Lower leg skin (tissue), 4 donors: ENCODE data around the gene HPS5. TPM values are rescaled to one million over a fixed set of nuclear protein-coding genes. Genes with fewer than 3 reads are reported as not detected.

Source experiments
- DNase-seq, 2 donors: peaks; one replicate each; pipeline ENCODE4 v3.0.0-alpha.2; 2019; ENCODE audit warnings: low spot score in 2 of 2
- H3K4me3 ChIP-seq: fragments of 200-600 bp; sonication (generic); 2 replicates; pipeline ENCODE4 v1.5.1; 2017; ENCODE audit warnings: mild to moderate bottlenecking, low read depth; ENCODE audit not compliant: poor library complexity, severe bottlenecking
- POLR2A ChIP-seq, 2 donors: fragments of 450-650 bp; IDR thresholded peaks; one replicate each; pipeline ENCODE4 v1.6.1; 2016 to 2017; ENCODE audit warnings: antibody characterized with exemption in 2 of 2, mild to moderate bottlenecking in 1 of 2, moderate library complexity in 1 of 2
- WGBS, 2 donors: methylation state at CpG; one replicate each; pipeline ENCODE4 v1.1.5; 2018; 5-methylcytosine and 5-hydroxymethylcytosine counted together
- intact Hi-C: fragments of 100-400 bp; cut with DNase I; formaldehyde crosslinking; loops from one replicate; pipeline ENCODE4 v1.15.0; 2023; ENCODE audit warnings: low total_unique reads
- total RNA-seq, 4 donors: library from RNA; depleted of rRNA; stranded (reverse); fragments of >200 nt; gene quantifications; one replicate each; pipeline ENCODE4 v1.1.0, GENCODE V29; 2016
- TF ChIP-seq, protein P1 (sequence below), 3 donors: fragments of 450-650 bp; IDR thresholded peaks; one replicate each; pipeline ENCODE4 v1.5.1; 2016; ENCODE audit warnings: antibody characterized with exemption in 3 of 3, mild to moderate bottlenecking in 3 of 3, moderate library complexity in 2 of 3

Gene HPS5
- total RNA-seq: 10 to 100 TPM in 3 of 4 donors, 1 to 10 TPM in 1; 10.0 to 26.4 (median 20.4) TPM

- WGBS, 2 donors: 0% methylated on average over 39 to 59 of the region's 61 CpGs
- H3K4me3 ChIP-seq: peak within 1 kb of the TSS; percentile 47
- intact Hi-C loops: loop anchor here (10.0 kb wide), 1 partner anchor 73 kb away; the partner anchor contains the start of gene LDHA
- DNase-seq: peak; percentile 97 to 99
- TF ChIP-seq, protein P1, sequence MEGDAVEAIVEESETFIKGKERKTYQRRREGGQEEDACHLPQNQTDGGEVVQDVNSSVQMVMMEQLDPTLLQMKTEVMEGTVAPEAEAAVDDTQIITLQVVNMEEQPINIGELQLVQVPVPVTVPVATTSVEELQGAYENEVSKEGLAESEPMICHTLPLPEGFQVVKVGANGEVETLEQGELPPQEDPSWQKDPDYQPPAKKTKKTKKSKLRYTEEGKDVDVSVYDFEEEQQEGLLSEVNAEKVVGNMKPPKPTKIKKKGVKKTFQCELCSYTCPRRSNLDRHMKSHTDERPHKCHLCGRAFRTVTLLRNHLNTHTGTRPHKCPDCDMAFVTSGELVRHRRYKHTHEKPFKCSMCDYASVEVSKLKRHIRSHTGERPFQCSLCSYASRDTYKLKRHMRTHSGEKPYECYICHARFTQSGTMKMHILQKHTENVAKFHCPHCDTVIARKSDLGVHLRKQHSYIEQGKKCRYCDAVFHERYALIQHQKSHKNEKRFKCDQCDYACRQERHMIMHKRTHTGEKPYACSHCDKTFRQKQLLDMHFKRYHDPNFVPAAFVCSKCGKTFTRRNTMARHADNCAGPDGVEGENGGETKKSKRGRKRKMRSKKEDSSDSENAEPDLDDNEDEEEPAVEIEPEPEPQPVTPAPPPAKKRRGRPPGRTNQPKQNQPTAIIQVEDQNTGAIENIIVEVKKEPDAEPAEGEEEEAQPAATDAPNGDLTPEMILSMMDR (IDR thresholded peaks at IDR 0.05): peak in 1 of 3 donors; percentile 14
- TF ChIP-seq POLR2A (IDR thresholded peaks at IDR 0.05): peak in 1 of 2 donors; percentile 56
Observed at GRCh38 chr11:18321969-18322711, at the start of gene HPS5, which contains the start of gene GTF2H1. HPS5 (minus strand) TSS chr11:18322140; CDS start chr11:18317858, 4,282 bp downstream. GTF2H1 (plus strand) TSS chr11:18322567; CDS start chr11:18333075, 10,508 bp downstream.

GRCh38 chr11:18371279-18371678, 49.3 kb upstream of the HPS5 start:
- H3K4me3 ChIP-seq: no peak overlapping the region
- WGBS, 2 donors: 92 to 97% methylated on average over 2 of the region's 2 CpGs
- TF ChIP-seq, protein P1 (IDR thresholded peaks at IDR 0.05): no peak
- TF ChIP-seq POLR2A (IDR thresholded peaks at IDR 0.05): no peak
- no peak for DNase-seq
- intact Hi-C loops: no loop called here

- 65 to 70% methylated on average over 2 of the region's 2 CpGs for WGBS, 2 donors
- no peak overlapping the region for H3K4me3 ChIP-seq
- intact Hi-C loops: no loop called here
- no peak for DNase-seq
- TF ChIP-seq, protein P1 (IDR thresholded peaks at IDR 0.05): no peak
- no peak for TF ChIP-seq POLR2A (IDR thresholded peaks at IDR 0.05)
Observed at GRCh38 chr11:18369398-18369797, 47.5 kb upstream of the HPS5 start.

- DNase-seq: no peak
- TF ChIP-seq, protein P1 (IDR thresholded peaks at IDR 0.05): no peak
- TF ChIP-seq POLR2A (IDR thresholded peaks at IDR 0.05): no peak
Observed at GRCh38 chr11:18368221-18368620, 46.3 kb upstream of the HPS5 start.

DNA sequence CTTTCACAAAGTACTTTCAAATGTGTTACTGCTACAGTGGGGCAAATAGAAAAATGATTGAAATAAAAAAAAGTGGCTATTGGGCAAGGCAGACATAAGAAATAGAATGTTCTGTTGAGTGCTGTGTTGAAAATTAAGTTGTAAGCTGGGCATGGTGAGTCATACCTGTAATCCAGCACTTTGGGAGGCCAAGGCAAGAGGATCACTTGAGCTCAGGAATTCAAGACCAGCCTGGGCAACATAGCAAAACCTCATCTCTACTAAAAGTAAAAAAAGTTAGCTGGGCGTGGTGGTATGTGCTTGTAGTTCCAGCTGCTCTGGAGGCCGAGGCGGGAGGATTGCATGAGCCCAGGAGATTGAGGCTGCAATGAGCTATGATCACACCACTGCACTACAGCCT, 45.5 kb upstream of the HPS5 start:
- WGBS, 2 donors: 95 to 96% methylated on average over 3 of the region's 3 CpGs
- no peak for DNase-seq
- intact Hi-C loops: no loop called here
- no peak overlapping the region for H3K4me3 ChIP-seq
- no peak for TF ChIP-seq POLR2A (IDR thresholded peaks at IDR 0.05)
- TF ChIP-seq, protein P1 (IDR thresholded peaks at IDR 0.05): no peak

More at GRCh38 chr11:18368221-18368620, 46.3 kb upstream of the HPS5 start:
- WGBS, 2 donors: 60 to 64% methylated on average over 2 of the region's 2 CpGs
- no peak overlapping the region for H3K4me3 ChIP-seq
- intact Hi-C loops: no loop called here
